GM12878 (cell line): ENCODE measurements around the gene SRPK3. TPM values are rescaled to one million over a fixed set of nuclear protein-coding genes. Genes with fewer than 3 reads are reported as not detected.

Source experiments
- CREB1 ChIP-seq: IDR thresholded peaks from 2 replicates; pipeline ENCODE4 v1.6.1; 2012; ENCODE audit warnings: low read depth, mild to moderate bottlenecking, inconsistent platforms
- POLR2A ChIP-seq: IDR thresholded peaks from 2 replicates; pipeline ENCODE4 v1.6.1; 2011; ENCODE audit warnings: low read depth, mild to moderate bottlenecking, low read length
- TCF12 ChIP-seq: IDR thresholded peaks from 2 replicates; pipeline ENCODE4 v1.6.1; 2011; ENCODE audit warnings: low read depth, mild to moderate bottlenecking, low read length
- WRNIP1 ChIP-seq: IDR thresholded peaks from 2 replicates; pipeline ENCODE4 v1.6.1; 2011; ENCODE audit warnings: low read depth, low read length, improper control_type of control experiment, borderline replicate concordance
- ZBTB4 ChIP-seq: fragments of 450-650 bp; formaldehyde crosslinking; IDR thresholded peaks from 2 replicates; pipeline ENCODE4 v1.4.0; 2022; ENCODE audit warnings: mild to moderate bottlenecking, moderate library complexity
- polyA plus RNA-seq, 11 experiments: library from polyadenylated mRNA; depleted of rRNA in 4 of 11; unstranded in 6 of 11; stranded (reverse) in 5 of 11; fragments of >200 nt; fragmentation: Nextera tagmentation in 4 of 11; fragmentation: Illumina TruSeq in 1 of 11; extraction: Ambion mirVana in 4 of 11; extraction: Trizol in 1 of 11; gene quantifications; 1 replicate in 1 of 11; 2 replicates in 10 of 11; pipeline versions ENCODE4 v1.2.1 to v1.2.3, GENCODE V29; 2011 to 2016; ENCODE audit warnings: inconsistent platforms in 2 of 11, missing spikeins in 2 of 11, low read depth in 1 of 11
- total RNA-seq, 4 experiments: library from RNA; depleted of rRNA in 3 of 4; stranded (reverse); fragments of >200 nt in 3 of 4; fragmentation: Illumina TruSeq in 1 of 4; extraction: Trizol in 1 of 4; gene quantifications; 2 replicates each; pipeline versions ENCODE4 v1.2.1 to v1.2.3, GENCODE V29; 2013 to 2021
- TF ChIP-seq, protein P1 (sequence below): fragments of 450-650 bp; IDR thresholded peaks from 2 replicates; pipeline ENCODE4 v1.6.1; 2017; ENCODE audit warnings: mild to moderate bottlenecking

SRPK3 gene
- total and polyA plus RNA-seq, 10 of the 15 experiments (the other 5 are each of a cell fraction or from before 2014, with no cell fraction given), result 0.05 to 0.19 TPM; not detected in 8

GRCh38 chrX:153780678-153781427 lies at the start of gene SRPK3 (continued):
- TF ChIP-seq CREB1 (no peak), WRNIP1 (no peak), POLR2A (no peak), ZBTB4 (CRISPR knock-in tag) (no peak), TCF12 (no peak)
- TF ChIP-seq, protein P1, sequence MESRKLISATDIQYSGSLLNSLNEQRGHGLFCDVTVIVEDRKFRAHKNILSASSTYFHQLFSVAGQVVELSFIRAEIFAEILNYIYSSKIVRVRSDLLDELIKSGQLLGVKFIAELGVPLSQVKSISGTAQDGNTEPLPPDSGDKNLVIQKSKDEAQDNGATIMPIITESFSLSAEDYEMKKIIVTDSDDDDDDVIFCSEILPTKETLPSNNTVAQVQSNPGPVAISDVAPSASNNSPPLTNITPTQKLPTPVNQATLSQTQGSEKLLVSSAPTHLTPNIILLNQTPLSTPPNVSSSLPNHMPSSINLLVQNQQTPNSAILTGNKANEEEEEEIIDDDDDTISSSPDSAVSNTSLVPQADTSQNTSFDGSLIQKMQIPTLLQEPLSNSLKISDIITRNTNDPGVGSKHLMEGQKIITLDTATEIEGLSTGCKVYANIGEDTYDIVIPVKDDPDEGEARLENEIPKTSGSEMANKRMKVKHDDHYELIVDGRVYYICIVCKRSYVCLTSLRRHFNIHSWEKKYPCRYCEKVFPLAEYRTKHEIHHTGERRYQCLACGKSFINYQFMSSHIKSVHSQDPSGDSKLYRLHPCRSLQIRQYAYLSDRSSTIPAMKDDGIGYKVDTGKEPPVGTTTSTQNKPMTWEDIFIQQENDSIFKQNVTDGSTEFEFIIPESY, result no peak
